T-helper 22 cell (primary cell): ENCODE results near the gene COQ5.
A peak's percentile ranks its signal among the peaks of the same experiment; 100 is the strongest.
"Not testable (repeated sequence)": the region's sequence is repeated elsewhere in the genome, so short reads cannot be mapped to it uniquely, and the experiment has no call there.

ENCODE experiments used
- DNase-seq: peaks from one replicate; pipeline ENCODE4 v3.0.0-alpha.2; 2020; ENCODE audit warnings: low read depth

COQ5 gene

GRCh38 chr12:120528861-120529525 lies at the start of gene COQ5:
Gene COQ5, minus strand, starts transcription at chr12:120529158. Its CDS starts 17 bp downstream, at chr12:120529141.
- peak; percentile 61 for DNase-seq

GRCh38 chr12:120574106-120574505 lies 45.1 kb upstream of the COQ5 start:
- no peak for DNase-seq

GRCh38 chr12:120573560-120573959 lies 44.6 kb upstream of the COQ5 start:
- DNase-seq = no peak

GRCh38 chr12:120571299-120571698 lies 42.3 kb upstream of the COQ5 start:
- DNase-seq = no peak

GRCh38 chr12:120563495-120563894 lies 34.5 kb upstream of the COQ5 start:
- DNase-seq = no peak

- DNase-seq = no peak
These were observed 33.9 kb upstream of the COQ5 start for GRCh38 chr12:120562906-120563305.

GRCh38 chr12:120557589-120557988 lies 28.6 kb upstream of the COQ5 start:
- no peak for DNase-seq

- DNase-seq = no peak
These were observed 25.7 kb upstream of the COQ5 start for GRCh38 chr12:120554678-120555077.

GRCh38 chr12:120546050-120546386 lies 17.1 kb upstream of the COQ5 start:
- no peak for DNase-seq

GRCh38 chr12:120544691-120545090 lies 15.7 kb upstream of the COQ5 start:
- DNase-seq = no peak

- no peak for DNase-seq
These were observed 13.2 kb upstream of the COQ5 start for GRCh38 chr12:120542166-120542565.

GRCh38 chr12:120540445-120540844 lies 11.5 kb upstream of the COQ5 start:
- no peak for DNase-seq

- DNase-seq = no peak
These were observed 10.3 kb upstream of the COQ5 start for GRCh38 chr12:120539303-120539702.

- no peak for DNase-seq
These were observed 9.6 kb upstream of the COQ5 start for GRCh38 chr12:120538281-120539156.

- DNase-seq = no peak
These were observed 8.9 kb upstream of the COQ5 start for GRCh38 chr12:120537856-120538220.

- no peak for DNase-seq
These were observed 7.3 kb upstream of the COQ5 start for GRCh38 chr12:120536064-120536791.

- peak; percentile 32 for DNase-seq
These were observed 6.0 kb upstream of the COQ5 start for GRCh38 chr12:120534703-120535655.

- DNase-seq = peak; percentile 64
These were observed 5.3 kb upstream of the COQ5 start, which contains the start of gene RNF10 for GRCh38 chr12:120534203-120534702. Gene RNF10, plus strand, starts transcription at chr12:120534356. Its CDS starts 456 bp downstream, at chr12:120534812.

- no peak for DNase-seq
These were observed 3.8 kb upstream of the COQ5 start for GRCh38 chr12:120532701-120533238.

GRCh38 chr12:120530418-120530761 lies 1.4 kb upstream of the COQ5 start:
- DNase-seq = not testable (repeated sequence)
